ENCODE results near the gene KIF23.
A peak's percentile ranks its signal among the peaks of the same experiment; 100 is the strongest.
"Not testable (repeated sequence)": the region's sequence is repeated elsewhere in the genome, so short reads cannot be mapped to it uniquely, and the experiment has no call there.

KIF23 gene

DNA sequence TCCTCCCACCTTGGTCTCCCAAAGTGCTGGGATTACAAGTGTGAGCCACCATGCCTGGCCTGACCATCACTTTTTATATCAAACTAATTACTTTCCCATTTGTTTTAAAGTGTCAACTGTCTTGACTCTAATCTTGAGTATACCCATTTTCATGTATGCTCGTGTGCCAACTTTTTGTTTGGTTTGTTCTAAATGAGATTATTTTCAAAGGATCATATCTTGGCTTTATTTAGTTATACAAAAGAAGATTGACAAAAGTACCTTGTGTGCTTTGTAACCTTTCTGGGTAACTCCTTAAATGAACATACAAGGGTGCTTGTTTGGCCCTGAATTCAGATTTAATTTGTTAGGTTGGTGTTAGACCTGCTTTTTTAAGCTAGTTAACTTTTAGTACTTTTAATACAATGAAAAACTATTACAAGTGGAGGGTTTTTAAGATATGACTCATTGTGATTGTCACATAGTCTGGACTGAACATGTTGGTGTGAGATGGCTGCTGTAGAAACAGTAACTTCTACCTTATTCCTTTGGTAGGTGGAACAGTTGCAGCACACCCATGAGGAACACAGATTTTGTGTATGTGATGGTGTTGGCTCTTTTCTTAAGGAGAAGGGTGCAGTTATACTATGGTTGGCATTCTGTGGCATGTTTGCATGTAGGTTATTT is 10.7 kb downstream of the KIF23 start:
- intact Hi-C loops (cut with DNase I), result no loop called here
- no peak for DNase-seq

DNA sequence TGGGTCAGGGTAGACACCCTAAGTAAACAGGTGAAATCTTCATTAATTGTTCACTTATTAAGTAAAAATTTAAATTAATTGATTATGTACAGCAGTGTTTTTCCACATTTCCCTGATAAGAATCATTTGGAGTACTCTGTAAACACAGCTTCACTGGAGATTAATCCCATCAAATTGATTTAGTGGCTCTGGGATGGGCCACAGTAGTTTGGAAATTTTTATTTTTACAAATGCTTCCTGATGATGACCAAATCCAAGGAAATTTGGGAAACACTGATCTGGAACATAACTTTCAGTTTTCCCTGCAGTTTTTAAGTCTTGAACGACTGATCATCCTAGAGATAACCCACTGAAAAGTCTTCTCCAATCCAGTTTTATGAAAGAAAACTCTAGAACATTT is 19.7 kb downstream of the KIF23 start:
- no peak for DNase-seq
- intact Hi-C loops (cut with DNase I), result no loop called here

DNA sequence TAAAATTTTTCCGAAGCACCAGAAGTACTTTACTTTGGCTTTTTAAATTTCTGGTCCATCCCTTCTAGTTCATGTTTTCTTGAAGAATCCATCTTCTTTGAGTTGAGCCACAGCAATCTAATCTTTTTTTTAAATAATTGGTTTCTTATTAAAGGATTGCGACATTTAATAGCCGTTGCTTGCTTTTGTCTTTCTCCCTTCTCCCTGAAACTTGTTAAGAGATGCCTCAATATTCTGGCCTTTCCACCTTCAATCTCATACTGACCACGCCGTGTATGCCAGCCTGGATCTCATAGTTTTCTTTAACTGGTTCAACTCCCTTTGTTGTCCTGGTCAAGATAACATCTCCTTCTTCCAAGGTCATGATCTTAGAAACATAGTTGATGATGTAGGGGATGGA is 20.1 kb downstream of the KIF23 start:
- DNase-seq, result no peak
- intact Hi-C loops (cut with DNase I), result no loop called here

DNA sequence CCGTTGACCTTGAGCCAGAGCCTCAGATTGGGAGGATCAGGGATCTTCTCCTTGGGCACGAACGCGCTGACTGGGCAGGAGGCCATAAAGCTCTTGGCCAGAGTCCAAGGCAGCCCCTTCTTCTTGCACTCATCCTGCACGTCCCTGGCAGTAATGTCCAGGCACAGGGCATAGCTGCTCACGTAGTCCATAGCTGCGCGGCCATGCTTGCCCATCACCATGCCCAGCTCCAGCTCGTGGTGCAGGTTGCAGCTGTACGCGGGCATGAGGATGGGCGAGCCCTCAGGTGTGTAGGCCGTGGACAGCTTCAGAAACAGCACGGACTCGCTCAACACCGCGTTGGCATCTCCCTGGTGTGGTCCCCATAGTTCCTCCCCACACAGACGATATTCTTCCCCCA is 20.5 kb downstream of the KIF23 start:
- DNase-seq, result no peak
- intact Hi-C loops (cut with DNase I), result no loop called here

DNA sequence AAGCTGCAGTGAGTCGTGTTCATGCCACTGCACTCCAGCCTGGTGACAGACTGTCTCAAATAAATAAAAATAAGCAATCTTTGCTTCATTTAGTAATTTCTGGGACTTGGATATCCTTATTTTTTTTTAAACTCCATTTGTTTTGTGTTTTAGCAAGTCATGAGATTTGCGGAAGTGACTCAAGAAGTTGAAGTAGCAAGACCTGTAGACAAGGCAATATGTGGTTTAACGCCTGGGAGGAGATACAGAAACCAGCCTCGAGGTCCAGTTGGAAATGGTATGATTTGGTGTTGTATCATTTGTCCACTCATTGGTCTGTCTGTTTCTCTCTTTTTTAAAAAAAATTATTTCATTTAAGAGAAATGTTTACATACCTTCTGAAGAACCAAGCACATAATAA is 21.8 kb downstream of the KIF23 start:
- DNase-seq, result no peak
- intact Hi-C loops (cut with DNase I), result no loop called here

DNA sequence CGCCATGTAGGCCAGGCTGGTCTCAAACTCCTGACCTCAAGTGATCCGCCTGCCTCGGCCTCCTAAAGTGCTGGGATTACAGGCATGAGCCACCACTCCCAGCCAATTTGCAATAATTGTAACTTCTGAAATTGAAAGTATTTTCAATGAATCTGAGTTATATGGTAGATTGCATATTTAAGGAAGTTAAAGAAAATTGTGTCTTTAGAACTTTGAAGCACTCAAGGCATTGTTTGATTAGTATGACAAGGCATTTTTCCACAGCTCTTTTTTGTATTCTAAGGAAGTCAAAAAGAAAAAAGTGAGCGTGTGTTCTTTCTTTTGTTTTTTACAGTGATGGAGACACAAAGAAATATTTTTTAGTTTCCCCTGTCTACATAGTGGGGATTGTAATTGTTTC is 22.8 kb downstream of the KIF23 start:
- intact Hi-C loops (cut with DNase I), result no loop called here
- DNase-seq, result no peak

DNA sequence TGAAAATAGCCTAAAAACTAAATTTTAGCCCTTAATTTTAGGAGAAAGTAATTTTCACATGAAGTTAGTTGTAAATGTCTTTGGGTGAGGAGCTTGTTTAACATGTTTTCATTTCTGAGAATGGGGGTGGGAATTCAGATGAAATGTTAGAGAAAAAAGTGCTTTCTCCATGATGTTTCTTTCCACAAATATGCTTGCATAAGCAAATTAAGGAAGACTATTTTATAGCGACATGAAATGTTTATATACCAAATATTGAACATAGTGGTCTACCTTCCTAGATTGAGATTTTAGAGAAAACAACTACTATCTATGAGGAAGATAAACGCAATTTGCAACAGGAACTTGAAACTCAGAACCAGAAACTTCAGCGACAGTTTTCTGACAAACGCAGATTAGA is 25.5 kb downstream of the KIF23 start:
- no peak for DNase-seq

DNA sequence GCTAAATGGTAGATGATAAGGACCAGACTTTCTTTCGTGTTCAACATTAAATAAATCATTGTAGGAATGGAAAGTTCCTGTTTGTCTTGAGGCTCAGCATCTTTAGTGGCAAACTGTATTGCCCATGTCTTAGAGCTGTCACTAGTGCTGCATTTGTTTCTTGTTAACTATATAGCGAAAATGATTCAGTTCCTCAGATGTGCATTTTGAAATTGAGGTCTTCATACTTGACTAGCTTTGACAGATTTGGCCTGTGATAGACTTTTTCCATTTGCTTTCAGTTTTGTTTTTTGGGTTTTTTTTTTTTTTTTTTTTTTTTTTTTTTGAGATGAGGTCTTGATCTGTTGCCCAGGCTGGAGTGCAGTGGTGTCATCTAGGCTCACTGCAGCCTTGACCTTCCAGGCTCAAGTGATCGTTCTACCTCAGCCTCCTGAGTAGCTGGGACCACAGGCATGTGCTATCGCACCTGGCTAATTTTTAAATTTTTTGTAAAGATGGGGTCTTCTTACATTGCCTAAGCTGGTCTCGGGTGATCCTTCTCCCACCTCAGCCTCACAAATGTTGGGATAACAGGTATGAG is 29.0 kb downstream of the KIF23 start:
- no peak for DNase-seq
- intact Hi-C loops (cut with DNase I), result no loop called here

More for the DNA sequence above, 25.5 kb downstream of the KIF23 start:
- intact Hi-C loops (cut with DNase I), result no loop called here

DNA sequence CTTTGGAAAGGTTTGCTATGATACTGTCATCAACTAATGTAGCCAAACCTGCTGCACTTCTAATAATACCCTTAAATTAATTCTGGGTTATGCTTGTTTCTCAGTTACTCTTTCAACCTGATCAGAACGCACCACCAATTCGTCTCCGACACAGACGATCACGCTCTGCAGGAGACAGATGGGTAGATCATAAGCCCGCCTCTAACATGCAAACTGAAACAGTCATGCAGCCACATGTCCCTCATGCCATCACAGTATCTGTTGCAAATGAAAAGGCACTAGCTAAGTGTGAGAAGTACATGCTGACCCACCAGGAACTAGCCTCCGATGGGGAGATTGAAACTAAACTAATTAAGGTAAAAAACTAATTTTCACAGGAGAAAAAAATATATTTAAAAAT is 30.5 kb downstream of the KIF23 start:
- DNase-seq, result no peak
- intact Hi-C loops (cut with DNase I), result no loop called here

DNA sequence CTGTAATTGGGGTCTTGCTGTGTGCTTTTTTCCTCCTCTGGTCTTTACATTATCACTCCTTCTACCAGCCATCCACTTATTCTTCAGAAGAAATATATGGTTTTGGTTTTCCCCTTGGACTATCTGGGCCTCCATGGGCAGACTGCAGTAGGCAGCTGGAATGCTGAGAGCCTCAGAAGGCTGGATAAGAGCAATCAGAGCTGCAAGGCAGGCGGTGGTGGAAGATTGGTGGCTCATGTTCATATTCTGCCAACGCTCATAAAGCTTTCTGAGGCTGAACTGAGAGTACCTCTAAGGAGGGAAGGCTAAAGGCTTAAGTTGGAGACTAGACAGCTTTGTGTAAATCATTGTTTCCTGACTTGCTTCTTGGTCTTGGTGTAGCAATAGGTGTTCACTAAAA is 32.8 kb downstream of the KIF23 start:
- intact Hi-C loops (cut with DNase I), result no loop called here
- DNase-seq, result no peak

DNA sequence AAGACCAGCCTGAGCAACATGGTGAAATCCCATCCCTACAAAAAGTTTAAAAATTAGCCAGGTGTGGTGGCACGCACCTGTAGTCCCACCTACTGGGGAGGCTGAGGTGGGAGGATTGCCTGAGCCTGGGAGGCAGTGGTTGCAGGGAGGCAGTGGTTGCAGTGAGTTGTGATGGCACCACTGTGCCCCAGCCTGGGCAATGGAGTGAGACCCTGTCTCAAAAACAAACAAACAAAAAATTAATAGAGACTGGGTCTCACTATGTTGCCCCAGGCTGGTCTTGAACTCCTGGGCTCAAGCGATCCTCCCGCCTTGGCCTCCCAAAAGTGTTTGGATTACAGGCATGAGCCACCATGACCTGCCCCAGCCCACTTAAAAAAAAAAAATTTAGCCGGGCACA is 36.1 kb downstream of the KIF23 start:
- intact Hi-C loops (cut with DNase I), result not testable (repeated sequence)
- DNase-seq, result peak in 2 of 10 donors; percentile 43 to 59

DNA sequence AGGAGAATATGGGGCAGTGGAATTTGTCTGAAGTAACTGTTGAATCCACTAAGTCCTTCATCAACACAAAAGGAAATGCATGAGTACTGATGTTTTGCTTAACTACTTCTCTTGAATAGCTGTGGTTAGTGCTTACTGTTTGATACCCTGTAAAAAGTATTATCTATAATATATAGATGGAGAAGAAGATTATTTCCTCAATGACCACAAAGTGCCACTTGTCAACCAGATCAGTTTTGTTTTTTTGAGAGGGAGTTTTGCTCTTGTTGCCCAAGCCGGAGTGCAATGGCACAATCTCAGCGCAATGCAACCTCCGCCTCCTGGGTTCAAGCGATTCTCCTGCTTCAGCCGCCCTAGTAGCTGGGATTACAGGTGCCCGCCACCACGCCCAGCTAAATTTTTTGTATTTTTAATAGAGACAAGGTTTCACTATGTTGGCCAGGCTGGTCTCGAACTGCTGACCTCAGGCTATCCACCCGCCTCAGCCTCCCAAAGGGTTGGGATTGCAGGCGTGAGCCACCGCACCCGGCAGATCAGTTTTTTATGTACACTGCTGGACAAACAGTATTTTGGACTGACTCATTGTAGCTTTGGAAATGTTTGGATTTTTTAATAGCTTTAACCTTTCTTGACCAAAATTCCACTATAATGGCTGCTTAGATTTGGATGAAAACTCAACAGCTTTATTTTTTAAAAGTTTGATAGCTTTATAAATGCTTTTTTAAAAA is 37.0 kb downstream of the KIF23 start:
- DNase-seq, result peak in 1 of 10 donors; percentile 54
- intact Hi-C loops (cut with DNase I), result no loop called here

DNA sequence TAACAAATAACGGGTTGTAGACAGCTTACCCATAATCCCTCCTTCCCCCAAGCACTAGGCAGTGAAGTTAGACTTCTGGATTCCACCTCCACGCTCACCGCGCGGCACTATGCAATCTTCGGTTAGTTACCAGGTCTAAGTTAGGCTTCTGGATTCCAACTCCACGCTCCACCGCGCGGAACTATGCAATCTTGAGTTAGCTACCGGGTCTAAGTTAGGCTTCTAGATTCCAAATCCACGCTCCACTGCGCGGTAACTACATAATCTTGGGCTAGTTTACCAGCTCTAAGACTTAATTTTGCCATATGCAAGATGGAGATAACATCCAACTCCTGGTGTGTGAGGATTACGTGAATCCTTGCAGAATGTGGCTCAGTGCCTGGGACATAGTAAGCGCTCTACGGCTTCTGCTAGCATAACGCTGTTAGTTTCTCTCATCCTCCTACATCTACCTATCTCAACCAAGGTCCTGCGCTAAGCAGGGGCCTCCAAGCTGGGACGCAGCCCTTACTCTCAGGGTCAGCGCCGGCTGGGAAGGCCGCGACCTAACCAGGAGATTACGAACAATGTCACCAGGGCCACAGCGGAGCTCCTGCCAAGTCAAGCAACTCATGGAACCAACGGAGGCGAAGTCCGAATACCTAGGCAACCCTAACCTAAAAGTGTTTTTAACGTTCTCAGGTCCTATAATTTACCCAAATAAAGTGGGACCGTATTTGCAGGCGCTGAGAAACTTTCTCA is 38.0 kb downstream of the KIF23 start:
- intact Hi-C loops (cut with DNase I), result loop anchor here (1.0 kb wide), 1 partner anchor 10 kb away; no protein-coding TSS in a partner anchor
- DNase-seq, result peak in 5 of 10 donors; percentile 13 to 76 (median 62)

DNA sequence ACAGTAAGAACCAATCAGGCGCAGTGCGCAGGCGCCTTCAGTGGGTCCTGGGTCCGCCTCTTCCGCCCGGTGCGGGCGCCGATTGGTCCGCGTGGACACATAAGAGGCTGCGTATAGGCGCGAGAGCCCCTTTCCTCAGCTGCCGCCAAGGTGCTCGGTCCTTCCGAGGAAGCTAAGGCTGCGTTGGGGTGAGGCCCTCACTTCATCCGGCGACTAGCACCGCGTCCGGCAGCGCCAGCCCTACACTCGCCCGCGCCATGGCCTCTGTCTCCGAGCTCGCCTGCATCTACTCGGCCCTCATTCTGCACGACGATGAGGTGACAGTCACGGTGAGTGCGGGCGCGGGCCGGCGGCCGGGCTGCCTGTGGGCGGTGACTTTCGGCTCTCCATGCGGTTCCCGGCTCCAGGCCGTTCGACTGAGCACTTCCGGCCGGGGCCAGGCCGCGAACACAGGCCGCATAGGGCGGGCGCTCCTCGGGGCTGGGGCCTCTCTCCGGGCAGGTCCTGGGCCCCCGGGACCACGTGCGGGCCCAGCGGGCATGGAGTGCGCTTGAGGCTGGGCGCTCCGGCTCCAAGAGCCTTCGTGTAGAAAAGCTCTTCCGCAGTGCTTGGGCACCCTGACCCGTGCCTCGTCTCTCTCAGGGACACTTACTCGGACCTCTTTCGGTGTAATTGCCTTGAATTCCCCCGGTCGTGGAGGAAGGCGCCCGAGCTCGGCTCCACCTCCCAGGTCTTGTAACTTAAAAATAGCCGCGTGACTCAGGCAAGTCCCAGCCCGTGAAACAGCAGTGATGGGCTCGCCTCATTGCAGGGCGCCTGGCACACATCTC is 38.8 kb downstream of the KIF23 start, which contains the start of gene RPLP1:
TSS of gene RPLP1 (plus strand) at position 127 of the 830 bp plus-strand sequence. CDS start at position 258, 131 bp downstream.
- intact Hi-C loops (cut with DNase I), result loop anchor here (1.0 kb wide), 1 partner anchor 9 kb away; no protein-coding TSS in a partner anchor
- peak; percentile 95 to 99 (median 97) for DNase-seq

DNA sequence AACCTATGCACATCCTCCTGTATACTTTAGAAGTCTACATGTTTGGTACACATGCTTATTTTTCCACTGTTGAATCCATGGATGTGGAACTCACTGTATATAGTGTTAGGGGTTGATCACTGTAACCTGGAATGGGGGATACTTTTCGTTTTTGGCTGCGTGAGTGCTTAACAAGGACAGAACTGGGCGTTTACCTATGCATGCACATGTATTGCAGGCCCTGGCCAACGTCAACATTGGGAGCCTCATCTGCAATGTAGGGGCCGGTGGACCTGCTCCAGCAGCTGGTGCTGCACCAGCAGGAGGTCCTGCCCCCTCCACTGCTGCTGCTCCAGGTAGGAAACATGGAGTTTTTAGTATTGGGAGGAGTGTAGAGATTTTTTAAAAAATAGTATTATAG is 40.8 kb downstream of the KIF23 start:
- intact Hi-C loops (cut with DNase I), result no loop called here

DNA sequence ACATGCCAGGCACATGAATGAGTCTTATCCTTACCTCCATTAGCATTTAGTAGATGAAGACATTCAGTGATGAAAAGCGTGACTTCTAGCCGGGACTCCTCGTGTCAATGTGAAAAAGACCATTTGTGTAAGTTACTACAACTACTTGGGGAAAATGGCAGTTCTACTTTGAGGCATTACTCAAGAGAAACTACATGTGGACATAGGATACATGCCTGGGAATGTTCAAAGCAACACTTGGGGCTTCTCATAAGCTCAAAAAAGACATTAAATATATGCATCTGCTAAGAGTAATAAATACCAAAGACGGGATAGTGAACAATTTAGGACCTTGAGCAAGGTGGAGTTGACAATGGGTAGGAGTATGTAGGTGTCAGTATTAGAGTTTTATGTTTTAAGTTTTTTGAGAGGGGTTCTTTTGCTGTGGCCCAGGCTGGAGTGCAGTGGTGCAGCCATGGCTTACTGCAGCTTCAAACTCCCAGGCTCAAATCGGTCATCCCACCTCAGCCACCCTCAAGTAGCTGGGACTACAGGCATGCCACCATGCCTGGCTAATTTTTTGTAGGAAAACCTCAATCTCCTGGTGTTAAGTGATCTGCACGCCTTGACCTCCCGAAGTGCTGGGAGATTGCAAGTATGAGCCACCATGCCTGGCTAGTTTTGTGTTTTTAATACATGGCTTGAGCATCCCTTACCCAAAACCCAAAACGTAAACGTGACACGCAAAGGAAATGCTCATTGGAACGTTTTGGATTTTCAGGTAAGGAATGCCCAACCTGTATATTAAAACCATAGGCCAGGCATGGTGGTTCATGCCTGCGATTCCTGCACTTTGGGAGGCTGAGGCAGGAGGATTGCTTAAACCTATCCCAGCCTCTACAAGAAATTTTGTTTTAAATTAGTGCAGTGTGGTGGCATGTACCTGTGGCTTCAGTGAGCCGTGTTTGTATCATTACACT is 42.3 kb downstream of the KIF23 start:
- intact Hi-C loops (cut with DNase I), result no loop called here
- no peak for DNase-seq

More for the DNA sequence above, 40.8 kb downstream of the KIF23 start:
- peak in 2 of 10 donors; percentile 58 to 81 for DNase-seq

DNA sequence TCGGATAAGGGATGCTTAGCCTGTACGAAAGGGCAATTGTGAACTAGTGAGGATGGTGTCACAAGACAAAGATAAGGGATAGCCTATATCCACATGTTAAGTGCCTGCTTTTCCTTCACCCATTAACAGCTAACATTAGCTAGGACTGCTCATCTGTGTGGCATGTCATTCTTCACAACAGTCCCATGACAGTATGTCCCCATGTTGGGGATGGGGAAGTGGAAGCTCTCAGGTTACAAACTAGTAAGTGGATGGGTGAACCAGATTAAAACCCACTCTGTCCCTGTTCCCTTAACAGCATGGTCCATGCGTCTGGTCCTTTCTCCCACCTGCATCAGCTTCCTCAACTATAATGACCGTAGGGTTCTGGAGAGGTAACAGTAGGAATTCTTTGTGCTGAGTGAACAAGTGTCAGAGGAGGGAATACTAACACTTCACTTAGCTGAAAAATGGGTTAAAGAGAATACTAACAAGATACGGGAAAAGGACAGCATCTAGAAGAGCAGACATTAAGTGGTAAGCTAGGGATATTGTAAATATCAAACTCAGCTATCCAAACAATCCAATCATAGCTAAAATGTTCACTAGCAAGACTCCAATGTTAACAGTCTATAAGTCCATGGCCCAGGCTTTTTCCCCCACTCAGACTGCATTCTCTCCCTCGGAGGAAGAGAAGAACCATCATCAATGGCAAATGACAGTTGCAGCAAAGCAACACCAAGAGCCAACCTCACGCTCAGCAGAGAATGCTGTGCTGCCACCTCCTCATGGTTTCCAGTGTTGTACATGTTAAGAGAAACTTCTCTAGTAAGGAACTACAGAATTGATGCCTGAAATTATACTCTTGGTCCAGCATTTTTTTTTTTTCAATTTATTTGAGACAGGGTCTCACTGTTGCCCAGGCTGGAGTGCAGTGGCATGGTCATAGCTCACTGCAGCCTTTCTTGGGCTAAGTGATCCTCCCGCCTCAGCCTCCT is 43.4 kb downstream of the KIF23 start:
- intact Hi-C loops (cut with DNase I), result no loop called here
- DNase-seq, result no peak

DNA sequence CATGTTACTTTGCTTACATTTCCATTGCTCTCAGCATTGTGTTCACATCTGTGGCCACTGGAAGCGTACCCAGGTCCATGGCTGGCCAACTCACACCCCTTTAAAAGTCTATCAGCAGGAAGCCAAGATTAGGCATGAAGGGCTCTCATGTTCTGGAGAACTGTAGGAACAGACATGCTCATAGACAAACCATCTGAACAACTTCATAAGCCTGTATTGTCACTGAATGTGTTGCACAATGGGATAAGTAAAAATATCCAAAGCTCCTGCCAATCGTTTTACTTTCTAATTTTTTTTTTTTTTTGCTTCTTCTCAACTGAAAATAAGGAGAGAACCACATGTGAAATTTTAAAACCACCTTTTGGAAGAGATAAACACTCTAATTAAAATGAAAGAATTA is 44.9 kb downstream of the KIF23 start:
- intact Hi-C loops (cut with DNase I), result no loop called here
- no peak for DNase-seq
